Neural cell (in vitro differentiated cells): Measurements from ENCODE around the gene ANAPC1. TPM values are rescaled to one million over a fixed set of nuclear protein-coding genes. Genes with fewer than 3 reads are reported as not detected.
"Not testable (repeated sequence)": the region's sequence is repeated elsewhere in the genome, so short reads cannot be mapped to it uniquely, and the experiment has no call there.

Experiments used
- H2AFZ ChIP-seq: fragments of 200-600, 300-800 bp; sonication (generic), shearing (Covaris generic); 2 replicates; pipeline ENCODE4 v1.6.0; 2014; ENCODE audit warnings: low read depth, mild to moderate bottlenecking, antibody characterized with exemption, low read length, moderate library complexity
- H3F3A ChIP-seq: fragments of 200-600 bp; shearing (Covaris generic); 2 replicates; pipeline ENCODE4 v1.6.1; 2016; ENCODE audit warnings: mild to moderate bottlenecking, moderate library complexity, mixed read lengths, antibody characterized with exemption, low read length; ENCODE audit not compliant: insufficient read depth, poor library complexity, severe bottlenecking
- H3K27ac ChIP-seq: fragments of 200-600, 300-800 bp; sonication (generic), shearing (Covaris generic); 2 replicates; pipeline ENCODE4 v1.5.1; 2014; ENCODE audit warnings: mild to moderate bottlenecking, low read length, moderate library complexity
- H3K27me3 ChIP-seq: fragments of 300-800, 200-600 bp; sonication (generic), shearing (Covaris generic); 2 replicates; pipeline ENCODE4 v1.6.0; 2014; ENCODE audit warnings: mild to moderate bottlenecking, low read depth, low read length, moderate library complexity; ENCODE audit not compliant: insufficient read depth
- H3K36me3 ChIP-seq: fragments of 300-800, 200-600 bp; sonication (generic), shearing (Covaris generic); 2 replicates; pipeline ENCODE4 v1.5.1; 2014; ENCODE audit warnings: mild to moderate bottlenecking, antibody characterized with exemption, low read length, moderate library complexity; ENCODE audit not compliant: insufficient read depth
- H3K4me2 ChIP-seq: fragments of 300-800, 200-600 bp; sonication (generic), shearing (Covaris generic); 2 replicates; pipeline ENCODE4 v1.6.0; 2014; ENCODE audit warnings: mild to moderate bottlenecking, low read length
- H3K4me3 ChIP-seq: fragments of 300-800, 200-600 bp; sonication (generic), shearing (Covaris generic); 2 replicates; pipeline ENCODE4 v1.5.1; 2014; ENCODE audit warnings: mild to moderate bottlenecking, low read length, moderate library complexity
- H3K79me2 ChIP-seq: fragments of 200-600 bp; shearing (Covaris generic); replicated peaks from 2 replicates; pipeline ENCODE4 v1.6.0; 2014; ENCODE audit warnings: mild to moderate bottlenecking, low read length, moderate library complexity; ENCODE audit not compliant: insufficient read depth
- H3K9ac ChIP-seq: fragments of 300-800, 200-600 bp; sonication (generic), shearing (Covaris generic); 2 replicates; pipeline ENCODE4 v1.6.1; 2016; ENCODE audit warnings: mild to moderate bottlenecking, low read length, mixed read lengths
- H3K9me2 ChIP-seq: fragments of 200-600 bp; shearing (Covaris generic); 2 replicates; pipeline ENCODE4 v1.6.1; 2016; ENCODE audit warnings: mild to moderate bottlenecking, low read length, mixed read lengths; ENCODE audit not compliant: insufficient read depth
- H3K9me3 ChIP-seq: fragments of 200-600, 300-800 bp; sonication (generic), shearing (Covaris generic); 2 replicates; pipeline ENCODE4 v1.6.1; 2016; ENCODE audit warnings: mild to moderate bottlenecking, mixed run types, low read length, moderate library complexity, mixed read lengths
- H4K20me1 ChIP-seq: fragments of 200-600 bp; shearing (Covaris generic); 2 replicates; pipeline ENCODE4 v1.6.1; 2016; ENCODE audit warnings: mild to moderate bottlenecking, mixed run types; ENCODE audit not compliant: insufficient read depth
- polyA plus RNA-seq: library from polyadenylated mRNA; depleted of rRNA; stranded (reverse); fragments of >200 nt; gene quantifications from 2 replicates; pipeline ENCODE4 v1.2.3, GENCODE V29; 2014

ANAPC1 gene
- polyA plus RNA-seq, 1 donor from 2014 or later: 13.8 TPM

DNA sequence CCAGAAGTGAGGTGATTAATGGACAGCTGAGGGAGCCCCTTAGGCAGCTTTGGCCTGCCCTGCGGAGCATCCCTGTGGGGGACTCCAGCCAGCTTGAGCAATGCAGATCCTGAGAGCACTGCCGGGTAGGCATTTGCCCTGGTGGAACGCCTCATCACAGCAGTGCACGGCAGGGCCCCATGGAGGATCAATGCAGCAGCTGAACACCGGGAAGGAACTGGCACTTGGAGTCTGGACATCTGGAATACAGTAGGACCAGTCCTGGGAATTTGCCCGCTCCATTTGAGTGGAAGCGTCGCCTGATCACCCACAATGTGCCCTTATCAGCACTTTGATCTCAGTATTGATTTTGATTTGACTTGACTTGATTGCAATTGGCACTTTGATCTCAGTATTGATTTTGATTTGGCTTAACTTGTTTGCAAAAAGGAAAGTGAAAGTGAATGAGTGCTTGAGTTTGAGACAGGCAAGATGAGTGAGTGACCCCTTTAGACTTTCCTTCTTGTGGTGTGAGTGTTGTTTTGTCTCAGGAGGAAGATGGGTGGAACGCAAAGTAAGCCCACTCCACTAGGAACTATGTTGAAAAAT, 123.2 kb downstream of the ANAPC1 start:
- H3K27ac ChIP-seq, H3K79me2 ChIP-seq, H3K27me3 ChIP-seq, H4K20me1 ChIP-seq, H3K9me2 ChIP-seq, H3K9ac ChIP-seq, H3K36me3 ChIP-seq, H2AFZ ChIP-seq, H3F3A ChIP-seq, H3K4me3 ChIP-seq, H3K4me2 ChIP-seq, H3K9me3 ChIP-seq: not testable (repeated sequence)

DNA sequence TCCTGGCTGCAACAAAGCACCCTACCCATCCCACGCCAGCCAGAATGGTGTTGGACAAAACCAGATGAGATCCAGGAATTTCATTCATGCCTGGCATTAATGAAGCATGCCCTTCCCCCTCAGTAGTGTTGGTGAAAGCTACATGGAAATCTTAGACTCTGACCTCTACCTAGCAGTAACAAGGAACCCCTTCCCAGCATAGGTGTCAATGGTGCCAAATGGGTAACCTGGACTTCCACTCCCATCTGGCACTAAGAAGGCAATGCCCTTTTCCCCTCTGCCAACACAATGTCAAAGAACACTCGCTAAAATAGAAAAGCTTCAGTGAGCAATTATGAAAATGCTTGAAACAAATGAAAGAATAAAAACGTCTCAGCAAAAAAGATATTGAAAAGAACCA, 131.5 kb downstream of the ANAPC1 start:
- not testable (repeated sequence) for H3K4me2 ChIP-seq, H3K36me3 ChIP-seq, H3F3A ChIP-seq, H2AFZ ChIP-seq, H3K4me3 ChIP-seq, H4K20me1 ChIP-seq, H3K9me2 ChIP-seq, H3K9ac ChIP-seq, H3K79me2 ChIP-seq, H3K9me3 ChIP-seq, H3K27me3 ChIP-seq, H3K27ac ChIP-seq

DNA sequence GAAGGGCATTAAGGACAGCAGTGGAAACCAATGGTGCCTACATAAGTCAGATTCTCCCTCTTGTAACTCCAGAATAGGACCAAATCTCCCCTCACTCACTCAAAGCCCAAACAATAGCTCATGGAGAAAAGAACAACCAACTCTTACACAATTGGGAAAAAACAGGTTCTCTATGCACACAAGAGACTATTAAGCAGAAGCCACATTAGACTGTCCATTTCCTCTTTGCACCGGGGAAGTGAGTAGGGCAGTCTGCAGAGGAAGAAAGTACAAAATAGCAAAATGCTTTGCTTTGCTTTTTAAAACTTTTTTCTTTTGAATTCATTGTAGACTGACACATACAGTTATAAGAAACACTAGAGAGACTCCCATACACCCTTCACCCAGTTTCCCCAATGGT, 133.4 kb downstream of the ANAPC1 start:
- not testable (repeated sequence) for H3K9me3 ChIP-seq, H3K27me3 ChIP-seq, H3K4me2 ChIP-seq, H3F3A ChIP-seq, H3K27ac ChIP-seq, H3K79me2 ChIP-seq, H3K36me3 ChIP-seq, H3K9me2 ChIP-seq, H2AFZ ChIP-seq, H3K9ac ChIP-seq, H3K4me3 ChIP-seq, H4K20me1 ChIP-seq

DNA sequence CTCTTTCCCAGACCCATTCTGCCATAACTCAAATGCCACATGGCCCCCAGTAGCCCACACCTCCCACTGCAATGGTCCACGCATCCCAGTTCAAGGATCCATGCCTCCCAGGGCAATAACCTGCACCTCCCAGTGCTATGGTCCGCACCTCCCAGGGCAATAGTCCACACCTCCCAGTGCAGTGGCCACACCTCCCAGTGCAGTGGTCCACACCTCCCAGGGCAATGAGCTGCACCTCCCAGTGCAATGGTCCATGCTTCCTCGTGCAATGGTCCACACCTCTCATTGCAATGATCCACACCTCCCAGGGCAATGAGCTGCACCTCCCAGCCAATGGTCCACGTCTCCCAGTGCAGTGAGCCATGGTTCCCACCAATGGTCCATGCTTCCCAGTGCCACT, 135.6 kb downstream of the ANAPC1 start:
- H3K36me3 ChIP-seq, H3K4me3 ChIP-seq, H3K79me2 ChIP-seq, H3K9ac ChIP-seq, H3K9me2 ChIP-seq, H4K20me1 ChIP-seq, H3K27ac ChIP-seq, H3K9me3 ChIP-seq, H3K4me2 ChIP-seq, H3K27me3 ChIP-seq, H3F3A ChIP-seq, H2AFZ ChIP-seq: not testable (repeated sequence)

DNA sequence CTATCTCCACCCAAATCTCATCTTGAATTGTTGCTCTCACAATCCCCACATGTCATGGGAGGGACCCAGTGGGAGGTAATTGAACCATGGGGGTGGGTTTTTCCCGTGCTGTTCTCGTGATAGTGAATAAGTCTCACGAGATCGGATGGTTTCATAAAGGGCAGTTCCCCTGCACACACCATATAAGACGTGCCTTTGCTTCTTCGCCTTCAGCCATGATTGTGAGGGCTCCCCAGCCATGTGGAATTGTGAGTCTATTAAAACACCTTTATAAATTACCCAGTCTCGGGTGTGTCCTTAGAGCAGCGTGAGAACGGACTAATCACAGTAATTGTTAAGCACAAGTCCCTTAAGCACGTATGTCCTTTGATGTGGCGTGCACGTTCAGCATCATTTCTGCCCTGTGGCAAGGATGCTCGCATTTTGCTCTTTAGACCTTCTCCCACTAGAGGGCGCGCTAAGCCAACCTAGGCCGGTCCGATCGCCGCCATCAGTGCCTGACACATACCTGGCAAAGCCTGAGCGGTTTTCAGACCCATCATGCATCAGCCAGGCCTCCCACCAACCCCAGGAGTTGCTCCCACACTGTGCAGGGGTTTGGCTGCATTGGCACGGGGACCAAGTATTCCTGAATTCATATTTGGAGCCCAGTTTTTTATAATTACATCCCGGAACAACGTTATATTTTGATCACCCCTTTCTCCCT, 136.4 kb downstream of the ANAPC1 start:
- not testable (repeated sequence) for H3K79me2 ChIP-seq, H3K9me2 ChIP-seq, H3K4me2 ChIP-seq, H4K20me1 ChIP-seq, H3K9me3 ChIP-seq, H2AFZ ChIP-seq, H3K27ac ChIP-seq, H3K36me3 ChIP-seq, H3F3A ChIP-seq, H3K4me3 ChIP-seq, H3K27me3 ChIP-seq, H3K9ac ChIP-seq

DNA sequence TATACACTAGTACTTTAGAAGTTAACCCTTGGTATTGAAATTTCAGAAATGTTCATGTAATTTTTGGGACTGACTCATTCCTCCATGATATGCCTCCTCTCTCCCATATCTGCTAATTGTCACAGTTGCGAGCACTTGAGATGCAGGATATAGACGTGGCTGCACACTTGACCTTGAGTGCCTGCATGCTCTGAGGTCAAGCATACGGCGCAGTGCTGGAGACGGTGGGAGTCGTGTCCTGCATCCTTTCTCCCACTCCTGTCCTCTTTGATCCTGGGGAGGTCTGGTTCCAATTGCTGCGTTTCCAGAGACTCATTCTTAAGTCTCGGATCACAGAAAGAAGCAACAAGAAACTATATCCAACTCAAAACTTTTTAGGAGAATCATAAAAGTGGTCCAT, 139.2 kb downstream of the ANAPC1 start:
- H3K79me2 ChIP-seq, H3K9ac ChIP-seq, H3K9me2 ChIP-seq, H3F3A ChIP-seq, H2AFZ ChIP-seq, H3K36me3 ChIP-seq, H4K20me1 ChIP-seq, H3K9me3 ChIP-seq, H3K27ac ChIP-seq, H3K4me3 ChIP-seq, H3K27me3 ChIP-seq, H3K4me2 ChIP-seq: not testable (repeated sequence)

DNA sequence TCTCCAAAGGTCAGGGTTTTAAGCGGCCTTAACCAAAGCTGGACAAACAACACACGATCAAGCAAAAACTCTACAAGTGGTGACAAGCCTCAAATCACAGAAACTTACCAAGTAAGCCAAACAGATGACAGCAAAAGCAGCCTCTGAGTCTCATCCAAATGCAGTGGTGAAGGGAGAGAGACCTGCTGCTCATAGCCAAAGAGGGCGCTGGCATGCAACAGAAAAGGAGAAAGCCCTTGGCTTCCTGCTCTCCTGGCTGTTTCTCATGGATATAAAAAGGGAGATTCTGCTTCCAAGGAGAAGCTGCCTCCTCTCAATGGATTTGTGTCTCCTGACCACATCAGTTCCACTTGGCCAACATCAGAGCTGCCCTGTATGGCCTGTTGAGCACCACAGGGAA, 142.5 kb downstream of the ANAPC1 start:
- H3K9me3 ChIP-seq: not testable (repeated sequence)

More for the DNA sequence above, 142.5 kb downstream of the ANAPC1 start:
- not testable (repeated sequence) for H3K9ac ChIP-seq, H3K27ac ChIP-seq, H3K27me3 ChIP-seq, H4K20me1 ChIP-seq, H2AFZ ChIP-seq, H3K9me2 ChIP-seq, H3K36me3 ChIP-seq, H3F3A ChIP-seq, H3K4me2 ChIP-seq, H3K79me2 ChIP-seq, H3K4me3 ChIP-seq
